ENCODE measurements around the gene TLE1. TPM values are rescaled to one million over a fixed set of nuclear protein-coding genes. Genes with fewer than 3 reads are reported as not detected.

TLE1 gene
- total and polyA plus RNA-seq, 9 of the 15 experiments (the other 6 are each of a cell fraction or from before 2014, with no cell fraction given), result 0.11 TPM; not detected in 8

- no TSS peak for BruUV-seq (replicated peaks)
- Histone ChIP-seq H3K9me3 (replicated peaks; ENCODE audit: control insufficient read depth, insufficient read depth, low read depth, low read length) (no peaks in the 10 kb centered on the region), H3K79me2 (ENCODE audit: control insufficient read depth, insufficient read depth, low read length) (no peaks in the 10 kb centered on the region), H3K9me1 (ENCODE audit: control insufficient read depth, insufficient read depth, low read length) (no peaks in the 10 kb centered on the region), H3K36me3 (ENCODE audit: control insufficient read depth, insufficient read depth, low read length) (no peaks in the 10 kb centered on the region), H2AFZ (ENCODE audit: low read depth, low read length) (no peak overlapping the region), H3K9ac (ENCODE audit: insufficient read depth in 1 of 2, low read depth in 2 of 2, low read length in 2 of 2) (no peak overlapping the region), H3K27ac (ENCODE audit: extremely low read depth, low read depth, low read length) (no peak overlapping the region), H4K20me1 (replicated peaks; ENCODE audit: control insufficient read depth, insufficient read depth, low read length) (no peaks in the 10 kb centered on the region), H3K4me2 (ENCODE audit: insufficient read depth, low read length) (no peak overlapping the region), H3K4me1 (replicated peaks in 1 of 2; ENCODE audit: control insufficient read depth in 2 of 2, insufficient read depth in 2 of 2, low read length in 2 of 2) (no peaks in the 10 kb centered on the region), H3K27me3 (ENCODE audit: control insufficient read depth in 2 of 2, insufficient read depth in 2 of 2, low read length in 2 of 2) (no peaks in the 10 kb centered on the region), H3K4me3 (no peak overlapping the region)
- POLR2A ChIA-PET, result no interaction called here
- DNase-seq (ENCODE audit: extremely low read depth in 1 of 4, low spot score in 3 of 4) (no peak), ATAC-seq (no peak), FAIRE-seq (no peak)
- intact Hi-C loops (cut with micrococcal nuclease), result no loop called here
- 0% methylated on average over 3 of the region's 3 CpGs for WGBS (ENCODE audit: insufficient coverage, low coverage, missing lambda C conversion rate)
- CTCF ChIA-PET (ENCODE audit: low intra/inter-chr PET ratio), result no interaction called here
- TF ChIP-seq EZH2 (IDR thresholded peaks at IDR 0.05; ENCODE audit: borderline replicate concordance, low read depth, low read length) (no peak), ZNF253 (CRISPR knock-in tag; conservative IDR thresholded peaks at IDR 0.05) (no peak), NCOA1 (IDR thresholded peaks at IDR 0.05; ENCODE audit: low read depth) (no peak), OTX1 (CRISPR knock-in tag; IDR thresholded peaks at IDR 0.05) (no peak), ZNF696 (CRISPR knock-in tag; conservative IDR thresholded peaks at IDR 0.05) (no peak), HMG20A (CRISPR knock-in tag; conservative IDR thresholded peaks at IDR 0.05) (no peak), KLF1 (tag; IDR thresholded peaks at IDR 0.05) (no peak), TAL1 (IDR thresholded peaks at IDR 0.05) (no peak), MAFG (tag; conservative IDR thresholded peaks at IDR 0.05) (no peak), LCOR (CRISPR knock-in tag; IDR thresholded peaks at IDR 0.05) (no peak), THRAP3 (IDR thresholded peaks at IDR 0.05; ENCODE audit: borderline replicate concordance) (no peak), KDM2B (CRISPR knock-in tag; IDR thresholded peaks at IDR 0.05) (no peak), EP300 (IDR thresholded peaks at IDR 0.05; ENCODE audit: low read length) (no peak), NCOA4 (IDR thresholded peaks at IDR 0.05; ENCODE audit: partially characterized antibody) (no peak), ETV6 (IDR thresholded peaks at IDR 0.05; ENCODE audit: borderline replicate concordance in 1 of 2, low read depth in 2 of 2, low read length in 1 of 2) (no peak), ETV6 (CRISPR knock-in tag; IDR thresholded peaks at IDR 0.05; ENCODE audit: borderline replicate concordance) (no peak)
- in situ Hi-C loops (cut with MboI), result no loop called here
Observed at GRCh38 chr9:81636255-81636599, 53.1 kb downstream of the TLE1 start.
